Activated CD4-positive, CD25-positive, alpha-beta regulatory T cell treated with anti-CD3 and anti-CD28 coated beads, Interleukin-2, amount 50 U/mL, for 24 hours (primary cell): Measurements from ENCODE around the gene PTPRN2.
"Not testable (repeated sequence)": the region's sequence is repeated elsewhere in the genome, so short reads cannot be mapped to it uniquely, and the experiment has no call there.

Experiments
- ATAC-seq, 2 donors: fragments of 150-1000 bp; cut with Tn5 transposase; one replicate each; pipeline ENCODE4 v1.10.0; 2021; ENCODE audit warnings: mild to moderate bottlenecking in 1 of 2, moderate library complexity in 1 of 2

PTPRN2 gene

GRCh38 chr7:157998884-157999552 lies 588.6 kb downstream of the PTPRN2 start:
- ATAC-seq, result no peak

DNA sequence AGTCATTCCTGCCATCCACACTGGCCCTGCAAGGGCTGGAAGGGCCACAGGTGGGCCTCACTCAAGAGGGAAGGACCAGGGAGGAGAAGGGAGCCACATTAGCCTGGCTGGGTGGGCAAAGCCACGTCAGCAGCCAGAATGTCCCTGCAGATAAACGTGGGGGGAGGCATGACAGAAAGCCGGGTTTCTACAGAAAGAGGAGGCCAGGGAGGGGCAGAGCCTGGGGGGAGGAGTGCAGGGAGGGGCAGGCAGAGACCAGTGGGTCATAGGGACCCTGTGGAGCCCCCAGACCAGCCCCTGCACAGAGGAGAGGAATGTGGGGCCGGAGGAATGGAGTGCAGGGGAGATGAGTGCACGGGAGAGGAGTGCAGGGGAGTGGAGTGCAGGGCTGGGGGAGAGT lies 590.2 kb downstream of the PTPRN2 start:
- no peak for ATAC-seq

GRCh38 chr7:157997080-157997440 lies 590.6 kb downstream of the PTPRN2 start:
- no peak for ATAC-seq

DNA sequence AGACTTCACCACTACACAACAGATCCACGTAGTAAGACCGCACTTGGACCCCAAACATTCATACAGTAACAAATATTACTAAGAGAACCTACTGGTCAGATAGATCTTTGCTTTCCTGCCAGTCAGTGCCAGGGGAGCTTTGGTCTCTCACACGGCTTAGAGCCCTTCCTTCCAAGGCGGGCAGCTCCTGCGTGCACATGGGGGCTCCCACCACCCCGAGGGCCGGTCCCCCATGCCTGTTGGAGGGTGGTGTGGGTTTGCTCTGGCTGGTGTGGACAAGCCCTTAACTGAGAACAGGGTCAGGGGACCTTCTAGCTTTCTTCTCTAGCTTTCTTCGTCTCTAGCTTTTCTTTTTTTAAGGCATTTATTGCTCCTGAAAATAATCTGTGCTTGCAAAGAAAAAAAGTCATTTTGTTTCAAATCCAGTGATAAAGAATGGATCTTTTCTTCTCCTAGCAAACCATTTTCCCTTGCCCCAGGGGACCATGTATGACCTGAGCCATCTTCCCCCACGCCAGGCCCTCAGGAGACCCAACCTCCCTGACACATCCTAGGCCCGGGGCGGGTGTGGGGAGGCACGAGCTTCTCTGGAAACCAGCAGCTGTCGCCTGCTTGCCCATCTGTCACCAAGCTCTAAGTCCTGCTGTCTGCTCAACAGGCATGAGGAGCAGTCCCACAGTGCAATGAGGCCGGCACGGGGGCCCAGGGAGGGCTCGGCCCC lies 591.1 kb downstream of the PTPRN2 start:
- ATAC-seq, result no peak

- ATAC-seq, result no peak
Measured at GRCh38 chr7:157995815-157996214, 591.8 kb downstream of the PTPRN2 start.

DNA sequence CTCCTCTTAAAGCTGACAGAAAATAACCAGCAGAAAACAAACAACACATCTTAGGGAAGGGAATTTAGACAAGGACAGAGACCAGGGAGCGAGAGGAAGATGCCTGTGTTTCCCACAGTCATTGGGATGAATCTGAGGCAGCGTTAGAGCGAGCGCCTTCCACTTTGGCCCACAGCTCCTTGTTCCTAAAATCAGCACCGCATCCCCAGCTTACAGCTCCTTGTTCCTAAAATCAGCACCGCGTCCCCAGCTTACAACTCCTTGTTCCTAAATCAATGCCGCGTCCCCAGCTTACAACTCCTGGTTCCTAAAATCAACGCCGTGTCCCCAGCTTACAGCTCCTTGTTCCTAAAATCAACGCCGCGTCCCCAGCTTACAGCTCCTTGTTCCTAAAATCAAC lies 593.3 kb downstream of the PTPRN2 start:
- ATAC-seq, result no peak

DNA sequence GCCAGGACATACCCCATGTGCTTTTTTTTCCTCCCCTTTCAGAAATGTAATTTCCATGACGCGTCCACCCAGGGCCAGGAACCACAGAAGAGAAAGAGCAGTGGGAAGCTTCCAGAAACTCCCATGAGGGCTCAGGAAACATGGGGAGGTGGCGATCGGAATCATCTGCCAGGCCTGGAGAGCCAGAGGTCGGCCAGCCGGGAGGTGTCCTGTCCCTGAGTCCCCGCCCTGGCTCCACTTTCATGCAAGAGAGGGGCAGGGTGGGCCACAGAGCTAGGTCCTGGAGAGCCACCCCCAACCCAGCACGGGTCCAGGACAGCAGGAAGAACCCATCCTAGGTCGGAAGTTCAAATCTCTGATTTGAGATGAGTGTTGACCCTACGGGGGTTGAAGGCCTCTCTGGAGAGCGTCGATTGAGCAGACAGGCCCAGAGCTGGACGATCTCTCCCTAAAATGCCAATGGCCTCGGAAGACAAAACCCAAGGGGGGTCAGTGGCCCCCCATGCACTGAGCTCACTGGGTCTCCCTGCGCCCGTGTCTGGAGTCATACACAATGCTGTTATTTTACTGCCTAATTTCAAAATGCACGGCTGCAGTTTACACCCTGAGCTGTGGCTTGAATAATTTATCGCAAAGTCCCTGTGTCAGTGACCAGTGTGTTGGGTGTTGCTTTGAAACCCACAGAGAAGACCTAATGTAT lies 594.1 kb downstream of the PTPRN2 start:
- ATAC-seq, result no peak

DNA sequence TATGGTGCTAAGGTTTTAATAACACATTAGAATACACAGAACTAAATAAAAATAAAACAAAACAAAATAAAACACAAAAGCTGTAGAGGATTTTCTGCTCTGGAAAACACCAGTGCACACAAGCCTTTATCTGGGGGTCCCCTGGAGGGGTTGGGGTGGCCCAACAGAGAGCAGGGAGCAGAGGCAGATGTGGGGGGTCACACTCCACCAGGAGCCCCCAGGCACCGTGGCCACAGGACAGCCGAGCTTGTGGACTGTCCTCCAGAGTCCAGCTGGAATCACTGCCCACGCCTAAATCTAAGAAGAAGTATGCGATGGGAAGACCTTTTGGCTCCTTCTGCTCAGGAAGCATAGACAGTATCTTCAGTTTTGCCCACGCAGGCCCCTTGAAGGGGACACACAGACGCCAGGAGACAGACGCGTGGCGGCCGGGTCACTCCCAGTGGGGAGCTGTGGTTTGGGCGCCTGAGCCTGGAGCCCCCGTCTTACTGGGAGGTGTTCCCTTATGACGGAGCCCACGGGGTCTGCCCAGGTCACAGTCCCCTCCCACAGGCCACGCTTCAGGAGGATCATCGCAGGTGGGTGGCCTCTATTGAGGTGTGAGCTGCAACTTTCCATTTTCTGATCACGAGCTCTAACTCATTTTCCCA lies 595.0 kb downstream of the PTPRN2 start:
- no peak for ATAC-seq

DNA sequence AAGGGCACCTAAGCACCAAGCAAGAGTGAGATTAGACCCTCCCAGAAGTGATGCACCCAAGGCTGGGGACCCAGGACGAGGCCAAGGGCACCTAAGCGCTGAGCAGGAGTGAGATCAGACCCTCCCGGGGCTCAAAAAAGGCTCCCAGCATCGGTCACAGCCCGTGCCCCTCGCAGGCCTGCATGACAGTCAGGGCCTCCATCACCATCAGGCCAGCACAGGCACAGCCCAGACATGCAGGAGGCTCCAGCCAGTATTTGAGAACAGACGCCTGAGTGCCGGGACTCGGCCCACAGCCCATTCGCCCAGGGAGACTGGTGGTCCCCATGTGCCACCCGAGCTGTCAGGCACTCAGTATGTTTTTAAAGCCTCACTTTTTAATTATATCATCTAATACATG lies 595.9 kb downstream of the PTPRN2 start:
- no peak for ATAC-seq

- ATAC-seq, result no peak
Measured at GRCh38 chr7:157991351-157991750, 596.3 kb downstream of the PTPRN2 start.

GRCh38 chr7:157990881-157991250 lies 596.8 kb downstream of the PTPRN2 start:
- ATAC-seq, result no peak

DNA sequence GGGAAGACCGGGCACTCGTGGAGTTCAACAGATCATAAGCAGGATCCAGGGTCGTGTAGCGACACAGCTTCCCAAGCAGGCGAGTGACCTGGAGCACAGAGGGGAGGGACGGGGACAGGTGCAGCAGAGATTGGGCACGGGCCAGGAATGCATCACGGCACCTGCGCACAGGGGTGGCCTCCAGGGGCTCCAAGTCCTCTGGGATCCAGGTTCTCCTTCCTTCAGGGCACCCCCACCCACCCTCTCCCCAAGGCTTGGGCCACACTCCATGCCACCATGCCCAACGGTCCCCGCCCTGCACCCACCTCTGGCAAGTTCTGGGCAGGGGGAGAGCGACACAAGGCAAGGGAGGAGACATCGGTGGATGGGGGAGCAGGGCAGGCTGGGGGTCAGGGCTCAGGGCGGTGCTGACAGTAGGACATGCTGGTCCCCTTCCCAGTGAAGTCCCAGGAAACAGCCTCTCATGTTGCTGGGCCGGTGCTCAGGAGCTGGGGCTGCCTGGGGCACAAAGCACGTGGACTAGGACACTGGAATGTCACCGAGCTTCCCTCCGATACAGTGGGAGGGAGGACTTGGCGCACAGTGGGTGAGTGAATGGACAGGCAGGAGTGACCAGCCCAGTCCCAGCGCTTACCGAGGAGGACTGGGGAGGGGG lies 597.3 kb downstream of the PTPRN2 start:
- no peak for ATAC-seq

GRCh38 chr7:157989589-157989988 lies 598.0 kb downstream of the PTPRN2 start:
- no peak for ATAC-seq

GRCh38 chr7:157987906-157988305 lies 599.7 kb downstream of the PTPRN2 start:
- ATAC-seq, result no peak

DNA sequence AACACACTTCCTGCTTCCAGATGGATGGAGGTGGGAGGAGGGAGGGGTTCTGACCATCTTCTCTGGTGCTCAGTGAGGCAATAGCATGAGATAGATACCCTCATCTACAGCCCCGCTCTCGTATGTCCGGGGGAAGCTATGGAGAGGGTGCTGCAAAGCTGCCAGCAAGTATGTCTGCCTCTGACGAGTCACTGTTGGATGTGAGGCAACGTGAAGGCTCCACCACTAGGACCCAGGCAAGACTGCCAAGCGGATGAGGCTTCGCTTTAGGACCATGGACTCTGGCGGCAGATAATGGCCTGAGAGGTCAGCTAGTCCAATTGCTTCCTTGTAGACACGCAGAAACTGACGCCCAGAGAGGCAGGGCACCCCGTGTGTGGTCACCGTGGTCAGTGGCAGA lies 601.6 kb downstream of the PTPRN2 start:
- no peak for ATAC-seq

- ATAC-seq, result no peak
Measured at GRCh38 chr7:157985636-157986035, 602.0 kb downstream of the PTPRN2 start.

DNA sequence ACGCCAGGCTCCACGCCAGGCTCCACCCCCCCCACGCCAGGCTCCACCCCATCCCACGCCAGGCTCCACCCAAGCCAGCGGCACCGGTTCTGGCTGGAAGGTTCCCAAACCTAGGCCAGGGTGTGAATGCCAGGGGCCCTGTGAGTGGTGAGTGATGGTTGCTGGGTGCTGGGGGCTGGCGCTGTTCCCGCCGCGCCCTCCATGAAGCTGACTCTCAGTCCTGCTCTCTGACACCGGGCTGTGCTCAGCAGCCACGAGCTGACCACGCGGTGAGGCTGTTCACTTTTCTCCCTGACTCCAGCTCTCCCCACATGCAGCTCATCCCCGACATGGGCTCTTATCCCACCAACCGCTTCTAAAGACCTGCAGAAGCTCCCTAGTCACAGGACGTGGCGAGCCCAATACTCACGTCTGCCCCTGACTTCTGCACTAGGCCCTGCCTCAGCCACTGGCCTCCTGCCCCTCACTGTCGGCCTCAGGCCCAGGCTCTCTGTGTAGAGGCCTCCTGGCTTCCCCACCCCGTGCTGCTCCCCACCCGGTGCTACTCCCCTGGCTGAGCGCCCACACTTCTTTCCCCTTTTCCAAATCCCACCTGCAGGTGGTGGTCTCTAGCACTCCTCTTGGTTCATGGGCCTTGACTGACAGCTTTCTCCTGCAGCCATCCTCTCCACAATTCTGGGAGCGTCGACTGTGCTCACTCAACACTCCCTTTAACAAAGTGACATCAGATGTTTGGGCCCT lies 603.0 kb downstream of the PTPRN2 start:
- ATAC-seq, result no peak

DNA sequence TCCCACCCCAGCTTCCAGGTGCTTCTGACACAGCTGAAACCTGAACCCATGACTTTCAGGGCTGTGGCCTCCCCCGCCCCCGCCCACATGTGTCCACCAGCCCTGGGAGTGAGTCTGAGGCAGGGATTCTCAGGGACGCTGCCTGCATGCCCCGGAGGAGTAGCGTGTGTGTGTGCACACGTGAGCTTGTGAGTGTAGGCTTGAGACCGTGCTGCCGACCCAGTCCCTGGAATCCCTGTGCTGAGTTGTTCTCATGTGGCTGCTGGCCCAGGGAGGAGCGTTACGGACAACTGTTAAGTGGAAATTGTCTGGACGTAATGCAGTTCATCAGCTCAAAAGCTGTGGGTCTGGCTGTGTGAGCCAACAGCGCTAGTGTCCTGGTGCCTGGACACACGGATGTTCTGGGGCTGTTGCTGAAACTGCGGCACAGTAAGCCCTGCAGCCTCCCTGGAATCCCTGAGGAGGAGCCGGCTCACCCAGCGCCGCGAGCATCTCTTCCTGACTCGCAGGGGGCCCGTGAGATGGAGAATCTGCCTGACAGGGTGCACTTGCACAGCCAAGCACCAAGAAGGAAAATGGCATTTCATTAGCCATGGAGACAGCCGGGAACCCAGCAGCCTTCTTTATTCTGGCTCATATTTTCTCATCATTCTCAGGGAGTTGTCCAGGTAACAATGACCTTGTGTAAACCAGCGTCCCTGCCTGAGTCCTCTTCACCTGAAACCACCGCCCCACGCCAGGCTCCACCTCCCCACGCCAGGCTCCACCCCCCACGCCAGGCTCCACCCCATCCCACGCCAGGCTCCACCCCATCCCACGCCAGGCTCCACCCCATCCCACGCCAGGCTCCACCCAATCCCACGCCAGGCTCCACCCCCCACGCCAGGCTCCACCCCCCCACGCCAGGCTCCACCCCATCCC lies 603.9 kb downstream of the PTPRN2 start:
- ATAC-seq, result no peak

- no peak for ATAC-seq
Measured at GRCh38 chr7:157981778-157982177, 605.8 kb downstream of the PTPRN2 start.

DNA sequence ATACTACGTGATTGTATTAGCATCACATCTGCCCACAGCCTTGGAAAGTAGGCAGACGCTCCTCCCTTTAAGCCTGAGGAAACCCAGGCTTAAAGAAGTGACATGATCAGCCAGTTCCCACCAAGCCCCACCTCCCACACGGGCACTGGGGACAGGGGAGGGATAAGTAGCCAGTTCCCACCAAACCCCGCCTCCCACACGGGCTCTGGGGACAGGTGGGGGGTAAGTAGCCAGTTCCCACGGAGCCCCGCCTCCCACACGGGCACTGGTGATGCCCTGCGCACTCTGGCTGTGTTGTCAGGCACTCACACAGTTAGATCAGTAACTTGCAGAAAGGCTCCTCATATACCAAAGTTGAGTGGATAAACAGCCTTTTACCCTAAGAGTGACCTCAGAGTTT lies 606.8 kb downstream of the PTPRN2 start:
- no peak for ATAC-seq

DNA sequence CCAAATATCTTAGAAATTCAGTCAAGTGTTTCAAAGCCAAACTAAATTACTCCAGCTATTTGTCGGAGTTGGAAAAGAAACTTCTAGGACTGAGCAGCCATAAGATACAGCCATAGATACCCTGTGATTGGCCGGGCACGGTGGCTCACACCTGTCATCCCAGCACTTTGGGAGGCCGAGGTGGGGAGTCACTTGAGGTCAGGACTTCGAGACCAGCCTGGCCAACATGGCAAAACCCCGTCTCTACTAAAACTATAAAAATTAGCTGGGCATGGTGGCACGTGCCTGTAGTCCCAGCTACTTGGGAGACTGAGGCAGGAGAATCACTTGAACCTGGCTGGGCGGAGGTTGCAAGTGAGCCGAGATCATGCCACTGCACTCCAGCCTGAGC lies 607.3 kb downstream of the PTPRN2 start:
- not testable (repeated sequence) for ATAC-seq
